ENCODE measurements around the gene GAB1. TPM values are rescaled to one million over a fixed set of nuclear protein-coding genes. Genes with fewer than 3 reads are reported as not detected.

Gene GAB1
- total and polyA plus RNA-seq, 4 donors = 2.4 to 31.3 (median 6.9) TPM

- no peak for TF ChIP-seq FOXA1 (IDR thresholded peaks at IDR 0.05)
- TF ChIP-seq YY1 (IDR thresholded peaks at IDR 0.05) = no peak
- no peak for TF ChIP-seq HNF4A (conservative IDR thresholded peaks at IDR 0.05)
- TF ChIP-seq ZBTB33 (IDR thresholded peaks at IDR 0.05) = no peak
- TF ChIP-seq GABPA (IDR thresholded peaks at IDR 0.05 in 1 of 2, conservative IDR thresholded peaks at IDR 0.05 in 1 of 2) = no peak
- no peak for TF ChIP-seq SP1 (IDR thresholded peaks at IDR 0.05)
- TF ChIP-seq RXRA (IDR thresholded peaks at IDR 0.05) = no peak
- Histone ChIP-seq H3K27me3 (ENCODE audit: control insufficient read depth in 4 of 4, insufficient read depth in 4 of 4, low read length in 3 of 4) (no peaks in the 10 kb centered on the region), H3K36me3 (ENCODE audit: control insufficient read depth in 4 of 4, insufficient read depth in 3 of 4, low read depth in 1 of 4, low read length in 3 of 4) (peaks cover 0 to 11% (median 5%) of the 10 kb centered on the region in 4 donors), H3K4me1 (ENCODE audit: control insufficient read depth in 4 of 4, insufficient read depth in 4 of 4, low read length in 3 of 4) (no peaks in the 10 kb centered on the region), H3K9me3 (ENCODE audit: control insufficient read depth in 4 of 4, low read length in 3 of 4) (no peaks in the 10 kb centered on the region), H3K4me3 (ENCODE audit: low read depth in 1 of 3, low read length in 3 of 3) (no peak overlapping the region), H3K27ac (ENCODE audit: low read depth in 1 of 2, low read length in 2 of 2) (no peak overlapping the region), H3K9ac (ENCODE audit: low read depth in 1 of 2, low read length in 2 of 2) (no peak overlapping the region)
- WGBS = 72% methylated on average over 1 of the region's 1 CpG
- no peak for DNase-seq (ENCODE audit: low spot score)
Measured at GRCh38 chr4:143443728-143444127, 107.1 kb downstream of the GAB1 start.

GRCh38 chr4:143451186-143451585 is 114.5 kb downstream of the GAB1 start:
- peaks cover 0 to 4% (median 0%) of the 10 kb centered on the region in 4 donors for H3K36me3 ChIP-seq (ENCODE audit: control insufficient read depth in 4 of 4, insufficient read depth in 3 of 4, low read depth in 1 of 4, low read length in 3 of 4)
- 89% methylated on average over 4 of the region's 4 CpGs for WGBS
- H3K9ac ChIP-seq (ENCODE audit: low read depth in 1 of 2, low read length in 2 of 2) = no peak overlapping the region
- no peak overlapping the region for H3K27ac ChIP-seq (ENCODE audit: low read depth in 1 of 2, low read length in 2 of 2)
- no peak overlapping the region for H3K4me3 ChIP-seq (ENCODE audit: low read depth in 1 of 3, low read length in 3 of 3)
- TF ChIP-seq FOXA2 (IDR thresholded peaks at IDR 0.05) (no peak), ZBTB33 (IDR thresholded peaks at IDR 0.05) (no peak), REST (IDR thresholded peaks at IDR 0.05) (no peak), SP1 (IDR thresholded peaks at IDR 0.05) (no peak), RAD21 (IDR thresholded peaks at IDR 0.05) (no peak), RXRA (IDR thresholded peaks at IDR 0.05) (no peak), MAX (IDR thresholded peaks at IDR 0.05) (no peak), CTCF (IDR thresholded peaks at IDR 0.05; ENCODE audit: low read depth, low read length, missing input control) (no peak), ATF3 (IDR thresholded peaks at IDR 0.05) (no peak), GABPA (IDR thresholded peaks at IDR 0.05 in 1 of 2, conservative IDR thresholded peaks at IDR 0.05 in 1 of 2) (no peak), TAF1 (conservative IDR thresholded peaks at IDR 0.05) (no peak), EGR1 (IDR thresholded peaks at IDR 0.05; ENCODE audit: low read depth in 2 of 2) (no peak), NR2F2 (IDR thresholded peaks at IDR 0.05) (no peak), FOXA1 (IDR thresholded peaks at IDR 0.05) (no peak), HNF4A (conservative IDR thresholded peaks at IDR 0.05) (no peak), YY1 (IDR thresholded peaks at IDR 0.05) (no peak), JUND (IDR thresholded peaks at IDR 0.05) (no peak), HNF4G (IDR thresholded peaks at IDR 0.05) (no peak)
- no peaks in the 10 kb centered on the region for H3K4me1 ChIP-seq (ENCODE audit: control insufficient read depth in 4 of 4, insufficient read depth in 4 of 4, low read length in 3 of 4)
- no peak for DNase-seq (ENCODE audit: low spot score)
- no peaks in the 10 kb centered on the region for H3K9me3 ChIP-seq (ENCODE audit: control insufficient read depth in 4 of 4, low read length in 3 of 4)
- H3K27me3 ChIP-seq (ENCODE audit: control insufficient read depth in 4 of 4, insufficient read depth in 4 of 4, low read length in 3 of 4) = no peaks in the 10 kb centered on the region

Measured in liver (tissue), 9 donors.